Lower lobe of right lung (tissue), 2 donors: ENCODE results near the gene GIT2. TPM values are rescaled to one million over a fixed set of nuclear protein-coding genes. Genes with fewer than 3 reads are reported as not detected.

Source experiments
- ATAC-seq, 2 donors: fragments of 200-7000 bp; cut with Tn5 transposase; one replicate each; pipeline ENCODE4 v1.9.1; 2020 to 2022; ENCODE audit warnings: mild to moderate bottlenecking in 2 of 2, moderate library complexity in 2 of 2
- DNase-seq: peaks from one replicate; pipeline ENCODE4 v3.0.0-alpha.2; 2020
- H3K27ac ChIP-seq: fragments of 200-600 bp; one replicate; pipeline ENCODE4 v1.8.0; 2022
- H3K27me3 ChIP-seq: fragments of 200-600 bp; one replicate; pipeline ENCODE4 v1.8.0; 2022; ENCODE audit warnings: low read depth
- H3K36me3 ChIP-seq: fragments of 200-600 bp; one replicate; pipeline ENCODE4 v1.8.0; 2022; ENCODE audit warnings: mild to moderate bottlenecking
- H3K4me1 ChIP-seq: fragments of 200-600 bp; one replicate; pipeline ENCODE4 v1.8.0; 2022
- H3K4me3 ChIP-seq: fragments of 200-600 bp; one replicate; pipeline ENCODE4 v1.8.0; 2022; ENCODE audit warnings: mild to moderate bottlenecking
- H3K9me3 ChIP-seq: fragments of 200-600 bp; one replicate; pipeline ENCODE4 v1.8.0; 2022
- CTCF ChIP-seq: fragments of 200-600 bp; IDR thresholded peaks from one replicate; pipeline ENCODE4 v1.8.0; 2022; ENCODE audit warnings: antibody characterized with exemption, mild to moderate bottlenecking
- intact Hi-C: fragments of 100-400 bp; cut with DNase I; formaldehyde crosslinking; loops from one replicate; pipeline ENCODE4 v1.11.0; 2022
- total RNA-seq: library from RNA; stranded (reverse); fragmentation: NEBNext Ultra II Directional; extraction: Animal tissue kit (Norgen Biotek cat#: 25700); gene quantifications from one replicate; pipeline ENCODE4 v1.2.1, GENCODE V29; 2021
- donor health status: DM: no; HTN: yes; CAD: no; lungs with severe emphysema.

Gene GIT2
- total RNA-seq, 1 donor from 2014 or later, result 62.2 TPM

DNA sequence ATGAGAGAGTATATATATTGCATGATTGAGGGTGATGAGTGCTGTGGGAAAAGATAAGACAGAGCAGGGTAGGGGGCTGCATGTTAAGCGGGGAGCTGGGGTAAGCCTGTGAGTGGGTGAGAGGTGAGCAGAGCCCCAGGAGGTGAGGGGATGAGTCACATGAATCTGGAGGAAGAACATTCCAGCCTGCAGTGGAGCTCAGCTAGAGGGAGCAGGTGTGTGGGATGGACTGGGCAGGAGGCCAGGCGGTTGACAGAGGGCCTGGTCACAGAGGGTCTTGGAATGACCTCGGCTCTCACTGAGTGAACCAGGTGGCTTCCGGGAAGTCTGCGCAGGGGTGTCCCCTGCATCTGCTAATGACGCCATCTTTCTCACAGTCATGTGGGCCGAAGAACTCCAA is 44.4 kb downstream of the GIT2 start:
- Histone ChIP-seq H3K4me3 (no peak overlapping the region), H3K27me3 (no peaks in the 10 kb centered on the region), H3K9me3 (no peaks in the 10 kb centered on the region), H3K36me3 (peaks cover 99% of the 10 kb centered on the region), H3K4me1 (peaks cover 31% of the 10 kb centered on the region), H3K27ac (peak overlapping the region; percentile 25)
- DNase-seq, result no peak
- TF ChIP-seq CTCF, result no peak
- ATAC-seq, result peak in 1 of 2 donors; percentile 21
- intact Hi-C loops, result no loop called here

GRCh38 chr12:109951136-109951535 is 45.0 kb downstream of the GIT2 start:
- H3K27ac ChIP-seq, result peak overlapping the region; percentile 25
- DNase-seq, result no peak
- no peaks in the 10 kb centered on the region for H3K27me3 ChIP-seq
- H3K36me3 ChIP-seq, result peaks cover 96% of the 10 kb centered on the region
- intact Hi-C loops, result no loop called here
- no peaks in the 10 kb centered on the region for H3K9me3 ChIP-seq
- TF ChIP-seq CTCF, result no peak
- no peak for ATAC-seq
- H3K4me1 ChIP-seq, result peaks cover 37% of the 10 kb centered on the region
- H3K4me3 ChIP-seq, result no peak overlapping the region

DNA sequence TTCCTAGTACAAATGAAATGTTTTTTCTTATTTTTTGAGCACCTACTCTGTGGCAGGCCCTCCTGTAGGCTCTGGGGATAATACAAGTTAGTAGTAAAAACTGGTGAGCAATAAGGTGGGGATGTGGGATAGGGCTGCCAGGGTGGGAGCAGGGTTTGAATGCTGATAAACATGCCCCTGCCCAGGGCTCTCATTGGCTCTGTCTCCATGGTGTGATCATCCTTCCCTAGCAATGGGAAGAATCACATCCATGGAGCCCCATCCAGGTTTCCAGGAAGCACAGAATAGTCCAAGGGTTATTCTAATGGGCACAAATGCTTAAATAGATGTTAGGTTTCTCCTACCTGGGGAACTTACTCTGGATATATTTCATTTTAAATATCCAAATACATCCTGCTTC is 45.5 kb downstream of the GIT2 start:
- H3K36me3 ChIP-seq, result peaks cover 91% of the 10 kb centered on the region

DNA sequence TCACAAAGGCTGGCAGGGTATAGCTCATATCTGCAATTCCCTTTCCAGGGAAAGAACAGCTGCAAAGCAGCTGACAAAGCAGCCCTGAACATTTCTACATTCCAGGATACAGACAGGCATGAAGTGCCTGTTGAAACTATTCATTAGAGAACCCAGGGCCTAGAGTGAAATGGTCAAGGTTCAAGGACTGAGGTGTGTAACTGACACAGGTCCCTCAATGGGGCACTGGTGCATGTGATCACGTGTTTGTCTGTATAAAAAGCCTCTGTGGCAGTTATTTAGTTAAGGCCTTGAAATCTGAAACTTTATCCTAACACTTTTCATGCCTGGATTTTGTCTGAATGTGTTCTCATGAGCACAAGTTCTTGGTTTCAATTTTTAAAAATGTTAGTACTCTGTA is 47.1 kb downstream of the GIT2 start:
- no peak for TF ChIP-seq CTCF
- Histone ChIP-seq H3K36me3 (peaks cover 91% of the 10 kb centered on the region), H3K27ac (no peak overlapping the region), H3K27me3 (no peaks in the 10 kb centered on the region), H3K9me3 (no peaks in the 10 kb centered on the region), H3K4me3 (no peak overlapping the region), H3K4me1 (peaks cover 44% of the 10 kb centered on the region)
- no peak for DNase-seq
- peak; percentile 55 to 59 for ATAC-seq
- intact Hi-C loops, result no loop called here

More for the DNA sequence above, 45.5 kb downstream of the GIT2 start:
- no peak for TF ChIP-seq CTCF
- Histone ChIP-seq H3K4me3 (no peak overlapping the region), H3K27me3 (no peaks in the 10 kb centered on the region), H3K27ac (no peak overlapping the region), H3K4me1 (peaks cover 38% of the 10 kb centered on the region), H3K9me3 (no peaks in the 10 kb centered on the region)
- DNase-seq, result no peak
- intact Hi-C loops, result no loop called here
- ATAC-seq, result no peak

DNA sequence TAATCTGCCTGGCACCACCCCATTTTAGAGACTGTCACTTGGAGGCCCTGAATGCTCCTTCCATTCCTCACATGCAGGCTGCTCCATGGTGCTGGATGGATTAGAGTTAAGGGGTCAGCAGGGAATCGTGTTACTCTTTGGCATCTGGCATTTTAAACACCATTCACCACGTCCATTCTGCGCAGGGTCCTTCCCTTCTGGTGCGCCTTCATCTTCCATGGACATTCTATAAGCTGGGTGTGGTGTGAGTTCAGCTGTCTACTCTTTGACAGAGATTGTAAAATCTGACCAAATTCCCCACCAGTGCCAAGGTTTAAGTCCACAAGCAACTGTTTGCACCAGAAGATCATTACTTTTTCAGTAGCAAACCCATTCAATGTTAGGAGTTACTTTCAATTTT is 47.8 kb downstream of the GIT2 start:
- Histone ChIP-seq H3K36me3 (peaks cover 90% of the 10 kb centered on the region), H3K4me1 (peaks cover 44% of the 10 kb centered on the region), H3K27ac (no peak overlapping the region), H3K9me3 (no peaks in the 10 kb centered on the region), H3K27me3 (no peaks in the 10 kb centered on the region), H3K4me3 (no peak overlapping the region)
- intact Hi-C loops, result no loop called here
- no peak for DNase-seq
- no peak for TF ChIP-seq CTCF
- no peak for ATAC-seq

GRCh38 chr12:109947521-109947920 is 48.6 kb downstream of the GIT2 start:
- DNase-seq (no peak), ATAC-seq (no peak)
- H3K27ac ChIP-seq, result peak overlapping the region; percentile 54
- H3K9me3 ChIP-seq, result no peaks in the 10 kb centered on the region
- no peak overlapping the region for H3K4me3 ChIP-seq
- peaks cover 82% of the 10 kb centered on the region for H3K36me3 ChIP-seq
- H3K4me1 ChIP-seq, result peaks cover 44% of the 10 kb centered on the region
- intact Hi-C loops, result no loop called here
- no peaks in the 10 kb centered on the region for H3K27me3 ChIP-seq
- no peak for TF ChIP-seq CTCF
